Left lobe of liver (tissue), 2 donors: ENCODE measurements around the gene ZNF524. TPM values are rescaled to one million over a fixed set of nuclear protein-coding genes. Genes with fewer than 3 reads are reported as not detected.
"Not testable (repeated sequence)": the region's sequence is repeated elsewhere in the genome, so short reads cannot be mapped to it uniquely, and the experiment has no call there.

Source experiments
- ATAC-seq: fragments of 200-7000 bp; cut with Tn5 transposase; one replicate; pipeline ENCODE4 v1.9.1; 2020; ENCODE audit warnings: mild to moderate bottlenecking, moderate library complexity
- DNase-seq: peaks from one replicate; pipeline ENCODE4 v3.0.0-alpha.2; 2020; ENCODE audit warnings: low spot score
- total RNA-seq: library from RNA; stranded (reverse); gene quantifications from one replicate; pipeline ENCODE4 v1.2.1, GENCODE V29; 2021
- donor health status: DM: no; HTN: no; CAD: no; lungs with moderate emphysema.
- donor health status: DM: no; HTN: yes; CAD: no.

Gene ZNF524
- total RNA-seq, 1 donor from 2014 or later: 13.2 TPM

DNA sequence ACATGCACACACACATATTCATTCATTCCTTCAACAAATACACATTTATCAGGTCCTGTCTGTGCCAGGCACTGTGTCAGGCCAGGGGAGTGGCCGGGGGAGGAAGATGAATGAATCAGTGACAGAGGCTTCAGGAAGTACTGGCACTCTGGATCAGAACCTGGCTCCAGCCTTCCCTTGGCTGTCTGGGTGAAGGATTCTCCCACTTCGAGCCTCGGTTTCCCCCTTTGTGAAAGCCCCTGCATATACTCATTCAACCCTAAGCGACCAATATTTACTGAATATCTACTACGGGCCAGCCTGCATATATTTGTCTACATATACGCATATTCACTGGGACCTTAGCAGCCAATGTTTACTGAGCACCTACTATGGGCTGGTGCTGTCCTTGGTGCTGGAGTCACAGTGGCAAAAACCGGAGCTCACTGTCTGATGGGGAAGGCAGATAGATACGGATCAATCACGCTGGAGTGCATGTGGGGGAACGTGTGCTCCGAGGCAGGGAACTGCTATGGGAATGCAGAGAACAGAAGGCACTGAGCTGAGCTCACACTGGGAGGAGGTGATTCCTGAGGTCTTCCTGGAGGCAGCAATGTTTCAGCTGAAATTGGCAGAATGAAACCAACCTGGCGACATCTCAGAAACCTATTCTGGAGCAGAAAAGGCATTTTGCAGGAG lies 18.8 kb upstream of the ZNF524 start:
- peak; percentile 50 for ATAC-seq
- DNase-seq: no peak

DNA sequence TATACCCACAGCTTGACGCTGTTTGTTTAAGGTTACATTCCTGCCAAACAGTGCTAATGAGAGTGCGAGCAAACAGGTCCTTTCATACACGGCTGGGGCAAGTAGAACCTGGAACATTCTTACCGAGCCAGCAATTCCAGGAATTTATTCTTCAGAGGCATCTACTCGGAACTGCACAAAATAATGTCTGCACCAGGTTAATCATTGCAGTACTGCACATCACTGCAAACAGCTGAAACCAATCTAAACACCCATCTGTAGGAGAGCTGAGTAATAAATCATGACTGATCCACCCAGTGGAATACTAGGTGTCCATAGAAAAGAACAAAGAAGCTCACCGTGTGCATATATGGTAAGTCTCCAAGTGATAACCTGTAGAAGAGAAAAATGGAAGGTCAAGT lies 18.3 kb upstream of the ZNF524 start:
- ATAC-seq: peak; percentile 12
- no peak for DNase-seq

DNA sequence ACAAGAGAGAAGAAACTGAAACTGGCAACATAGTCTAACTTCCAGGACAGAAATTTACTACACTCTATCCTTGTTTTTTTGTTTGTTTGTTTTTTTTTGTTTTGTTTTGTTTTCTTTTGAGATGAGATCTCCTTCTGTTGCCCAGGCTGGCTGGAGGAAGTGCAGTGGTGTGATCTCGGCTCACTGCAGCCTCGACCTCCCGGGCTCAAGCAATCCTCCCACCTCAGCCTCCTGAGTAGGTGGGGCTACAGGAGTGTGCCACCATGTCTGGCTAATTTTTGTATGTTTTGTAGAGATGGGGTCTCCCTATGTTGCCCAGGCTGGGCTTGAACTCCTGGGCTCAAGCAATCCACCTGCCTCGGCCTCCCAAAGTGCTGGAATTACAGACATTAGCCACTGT lies 17.8 kb upstream of the ZNF524 start:
- DNase-seq, ATAC-seq: not testable (repeated sequence)

DNA sequence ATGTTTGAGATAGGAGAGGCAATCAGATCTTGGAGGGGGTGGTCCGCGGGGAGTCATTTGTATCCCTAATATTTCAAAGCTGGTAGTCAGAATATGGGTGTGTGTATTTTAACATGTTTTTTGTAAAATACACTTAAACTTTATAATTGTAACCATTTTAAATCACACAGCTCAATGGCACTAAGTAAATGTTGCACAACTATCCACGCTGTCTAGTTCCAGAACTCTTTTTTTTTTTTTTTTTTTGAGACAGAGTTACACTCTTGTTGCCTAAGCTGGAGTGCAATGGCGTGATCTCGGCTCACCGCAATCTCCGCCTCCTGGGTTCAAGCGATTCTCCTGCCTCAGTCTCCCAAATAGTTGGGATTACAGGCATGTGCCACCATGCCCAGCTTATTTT lies 16.2 kb upstream of the ZNF524 start:
- DNase-seq: not testable (repeated sequence)
- ATAC-seq: peak; percentile 14

DNA sequence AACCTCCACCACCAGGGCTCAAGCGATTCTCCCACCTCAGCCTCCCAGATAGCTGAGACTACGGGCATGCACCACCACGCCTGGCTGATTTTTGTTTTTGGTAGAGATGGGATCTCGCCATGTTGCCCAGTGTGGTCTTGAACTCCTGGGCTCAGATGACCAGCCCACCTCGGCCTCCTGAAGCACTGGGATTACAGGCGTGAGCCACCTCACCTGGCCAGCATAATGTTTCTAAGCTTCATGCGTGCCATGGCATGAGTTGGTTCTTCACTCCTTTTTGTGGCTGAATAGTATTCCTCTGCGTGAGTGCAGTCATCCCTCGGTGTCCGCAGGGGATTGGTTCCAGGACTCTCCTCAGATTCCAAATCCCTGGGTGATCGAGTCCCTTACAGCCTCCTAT lies 15.2 kb upstream of the ZNF524 start:
- DNase-seq (no peak), ATAC-seq (no peak)

DNA sequence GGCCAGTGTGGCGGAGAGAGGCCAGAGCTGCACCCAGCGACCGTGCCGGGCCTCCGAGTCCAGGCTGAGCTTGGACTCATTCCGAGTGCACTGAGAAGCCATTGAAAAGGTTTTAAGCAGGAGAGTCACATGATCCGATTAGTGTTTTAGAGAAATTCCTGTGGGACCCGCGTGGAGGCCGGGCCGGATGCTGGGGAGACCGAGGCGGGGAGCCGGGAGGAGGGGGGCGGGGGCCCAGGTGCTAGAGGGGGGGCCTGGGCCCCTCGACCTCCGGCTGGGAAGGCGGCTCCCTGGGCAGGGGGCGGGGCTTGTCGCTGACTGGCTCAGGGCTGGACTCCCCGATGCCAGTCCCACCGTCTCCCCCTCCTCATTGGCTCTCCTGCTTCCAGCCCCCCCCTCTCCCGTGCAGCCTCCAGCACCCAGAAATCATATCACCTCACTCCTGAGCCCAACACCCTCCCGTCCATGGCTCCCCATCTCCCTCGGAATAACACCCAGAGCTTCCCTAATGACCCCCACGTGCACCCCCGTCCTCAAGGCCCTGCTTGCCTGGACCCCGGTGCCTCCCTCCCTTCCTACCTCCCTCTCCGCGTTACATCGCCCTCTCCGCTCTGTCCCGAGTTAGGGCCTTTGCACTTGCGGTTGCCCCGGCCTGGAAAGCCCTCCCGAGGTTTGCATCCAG lies 14.3 kb upstream of the ZNF524 start:
- peak; percentile 27 for ATAC-seq
- DNase-seq: no peak

DNA sequence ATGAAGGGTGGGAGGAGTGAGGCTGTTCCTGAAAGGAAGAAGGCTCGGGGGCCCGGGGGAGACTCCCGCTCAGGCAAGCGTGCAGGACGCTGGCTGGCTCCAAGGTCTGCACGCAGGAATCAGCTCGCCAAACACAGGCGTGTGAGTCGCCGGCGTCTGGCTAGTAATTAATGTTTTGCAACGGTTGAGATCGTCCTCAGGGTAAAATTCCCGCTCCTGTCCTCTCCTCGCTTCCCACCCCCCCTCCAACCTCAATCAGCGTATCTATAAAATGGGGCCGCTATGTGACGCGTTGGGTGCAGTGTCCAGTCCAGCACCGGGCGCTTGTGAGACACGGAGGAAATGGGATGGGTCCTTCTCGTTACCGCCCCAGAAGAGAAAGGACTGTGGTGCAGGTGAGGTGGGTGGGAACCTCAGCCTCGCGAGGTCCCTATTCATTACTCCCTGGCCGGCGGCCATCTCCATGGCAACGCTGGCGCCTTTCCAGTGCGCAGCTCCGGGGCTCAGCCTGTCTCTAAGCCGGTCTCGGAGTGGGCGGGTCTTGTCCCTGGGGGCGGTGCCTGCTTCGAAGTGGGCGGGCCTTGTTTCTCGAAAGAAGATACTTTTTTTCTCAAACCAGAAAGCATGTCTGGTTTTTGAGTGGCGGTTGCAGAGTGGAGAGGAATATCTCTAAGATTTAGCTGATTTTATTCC lies 13.0 kb upstream of the ZNF524 start:
- ATAC-seq: peak; percentile 93
- DNase-seq: peak; percentile 95

DNA sequence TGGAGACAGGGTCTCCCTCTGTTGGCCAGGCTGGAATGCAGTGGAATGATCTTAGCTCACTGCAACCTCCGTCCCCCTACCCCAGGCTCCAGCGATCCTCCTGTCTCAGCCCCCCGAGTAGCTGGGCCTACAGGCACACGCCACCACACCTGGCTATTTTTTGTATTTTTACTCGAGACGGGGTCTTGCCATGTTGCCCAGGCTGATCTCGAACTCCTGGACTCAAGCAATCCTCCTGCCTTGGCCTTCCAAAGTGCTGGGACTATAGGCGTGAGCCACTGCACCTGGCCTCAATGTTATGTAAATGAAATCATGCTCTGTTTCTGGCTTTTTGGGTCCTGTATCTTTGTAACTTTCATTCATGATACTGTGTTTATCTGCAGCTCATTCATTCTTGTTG lies 11.3 kb upstream of the ZNF524 start:
- ATAC-seq: no peak
- no peak for DNase-seq

DNA sequence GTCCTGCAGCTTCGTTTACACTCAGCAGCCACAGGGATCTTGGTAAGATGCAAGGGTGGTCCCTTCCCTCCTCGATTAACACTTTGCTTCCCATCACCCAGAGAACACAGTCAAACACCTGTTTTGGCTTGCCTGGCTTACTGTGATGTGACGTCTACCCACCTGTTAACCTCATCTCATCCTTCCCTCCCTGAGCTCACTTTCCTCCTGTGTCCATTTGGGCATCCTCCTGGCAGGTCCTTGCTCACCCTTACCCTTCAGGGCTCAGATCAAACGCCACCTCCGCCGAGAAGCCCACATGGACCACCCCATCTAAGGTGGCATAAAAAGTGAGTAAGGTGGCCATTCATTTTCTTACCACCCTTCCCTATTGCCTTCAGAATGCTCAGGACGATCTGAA lies 10.0 kb upstream of the ZNF524 start:
- no peak for DNase-seq
- ATAC-seq: no peak

DNA sequence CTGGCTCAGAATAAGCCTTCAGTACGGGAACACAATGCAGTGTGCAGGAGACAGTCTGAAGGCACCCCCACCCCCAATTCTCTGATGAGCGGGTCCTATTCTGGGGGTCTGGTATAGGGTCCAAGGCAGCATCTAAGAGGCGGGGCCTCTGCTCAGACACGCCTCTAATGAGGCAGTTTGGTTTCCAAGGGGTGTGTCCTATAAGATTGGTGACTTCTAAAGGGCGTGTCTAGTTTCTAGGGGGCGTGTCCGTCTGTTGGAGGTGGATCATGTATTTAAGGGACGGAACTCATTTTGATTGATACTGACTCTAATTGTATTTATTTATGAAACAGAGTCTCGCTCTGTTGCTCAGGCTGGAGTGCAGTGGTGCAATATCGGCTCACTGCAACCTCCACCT lies 9.5 kb upstream of the ZNF524 start:
- no peak for ATAC-seq
- DNase-seq: no peak

DNA sequence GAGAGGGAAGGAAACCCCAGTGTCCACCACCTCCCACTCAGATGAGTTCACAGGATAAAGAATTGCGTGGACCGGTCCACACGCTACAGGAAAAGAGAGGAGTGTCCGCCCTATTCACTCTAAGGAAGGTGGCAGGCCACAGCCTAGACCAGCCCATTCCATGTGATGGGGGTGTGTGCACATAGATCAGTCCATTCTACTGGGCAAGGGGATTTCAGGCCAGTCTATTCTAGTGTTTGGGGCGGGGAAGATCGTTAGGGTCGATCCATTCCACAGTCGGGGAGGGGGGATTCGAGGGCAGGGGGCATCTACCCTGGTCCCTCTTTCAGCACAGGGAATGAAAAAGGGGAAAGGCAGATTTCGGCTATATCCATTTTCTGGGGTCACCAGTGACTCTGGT lies 8.5 kb upstream of the ZNF524 start:
- DNase-seq: no peak
- ATAC-seq: no peak

DNA sequence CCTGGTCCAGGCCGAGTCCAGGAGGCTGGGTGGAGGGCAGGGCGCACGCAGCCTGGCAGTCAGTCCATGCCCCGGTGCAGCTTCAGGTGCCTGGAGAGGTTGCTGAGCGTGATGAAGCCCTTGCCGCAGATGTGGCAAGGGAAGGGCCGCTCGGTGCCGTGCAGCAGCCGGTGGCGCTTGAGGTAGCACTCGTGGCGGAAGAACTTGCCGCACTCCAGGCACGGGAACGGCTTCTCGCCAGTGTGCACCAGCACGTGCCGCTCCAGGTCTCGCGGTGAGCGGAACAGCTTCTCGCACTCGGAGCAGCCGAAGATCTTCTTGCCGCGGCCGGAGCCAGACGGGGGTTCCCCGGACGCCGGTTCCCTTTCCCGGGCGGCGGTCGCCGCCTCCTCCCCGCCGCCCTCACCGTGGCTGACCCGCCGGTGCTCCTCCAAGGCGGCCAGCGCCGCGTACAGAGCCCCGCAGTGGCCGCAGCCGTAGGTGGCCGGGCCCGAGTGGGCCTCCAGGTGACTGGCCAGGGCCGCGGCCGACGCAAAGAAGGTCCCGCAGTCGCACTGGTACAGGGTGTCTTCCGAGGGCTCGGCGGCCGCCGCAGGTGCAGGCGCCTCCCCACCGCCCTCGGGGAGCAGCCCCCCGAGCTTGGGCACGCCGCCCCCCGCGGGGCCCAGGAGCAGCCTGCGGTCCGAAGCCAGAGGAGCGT lies 7.5 kb upstream of the ZNF524 start:
- DNase-seq: no peak
- no peak for ATAC-seq

DNA sequence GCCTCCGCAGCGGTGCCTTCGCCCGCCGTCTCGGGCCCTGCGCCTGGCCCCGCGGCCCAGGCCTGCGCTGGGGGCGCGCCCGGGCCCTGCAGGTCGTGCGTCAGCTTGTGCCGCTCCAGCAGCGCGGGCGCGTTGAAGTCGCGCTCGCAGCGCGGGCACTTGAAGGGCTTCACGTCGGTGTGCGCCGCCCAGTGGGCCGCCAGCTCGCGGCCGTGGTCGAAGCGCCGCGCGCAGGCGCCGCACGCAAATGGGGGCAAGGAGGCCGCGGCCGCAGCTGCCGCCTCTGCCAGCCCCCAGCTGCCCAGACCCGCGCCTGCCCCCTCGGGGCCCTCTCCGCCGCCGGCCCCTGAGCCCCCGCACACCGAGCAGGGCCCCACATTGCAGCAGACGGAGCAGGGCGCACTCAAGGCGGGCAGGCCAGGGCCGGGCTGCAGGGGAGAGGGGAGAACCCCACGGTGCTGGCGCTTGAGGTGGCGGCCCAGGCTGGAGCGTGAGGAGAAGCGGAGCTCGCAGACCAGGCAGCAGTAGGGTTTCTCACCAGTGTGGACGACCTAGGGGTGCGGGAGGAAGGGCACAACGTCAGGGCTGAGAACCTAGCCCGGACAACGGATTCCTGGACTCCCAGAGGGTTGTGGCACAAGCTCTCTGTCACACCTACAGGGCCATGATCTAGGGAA lies 6.9 kb upstream of the ZNF524 start:
- no peak for DNase-seq
- no peak for ATAC-seq

DNA sequence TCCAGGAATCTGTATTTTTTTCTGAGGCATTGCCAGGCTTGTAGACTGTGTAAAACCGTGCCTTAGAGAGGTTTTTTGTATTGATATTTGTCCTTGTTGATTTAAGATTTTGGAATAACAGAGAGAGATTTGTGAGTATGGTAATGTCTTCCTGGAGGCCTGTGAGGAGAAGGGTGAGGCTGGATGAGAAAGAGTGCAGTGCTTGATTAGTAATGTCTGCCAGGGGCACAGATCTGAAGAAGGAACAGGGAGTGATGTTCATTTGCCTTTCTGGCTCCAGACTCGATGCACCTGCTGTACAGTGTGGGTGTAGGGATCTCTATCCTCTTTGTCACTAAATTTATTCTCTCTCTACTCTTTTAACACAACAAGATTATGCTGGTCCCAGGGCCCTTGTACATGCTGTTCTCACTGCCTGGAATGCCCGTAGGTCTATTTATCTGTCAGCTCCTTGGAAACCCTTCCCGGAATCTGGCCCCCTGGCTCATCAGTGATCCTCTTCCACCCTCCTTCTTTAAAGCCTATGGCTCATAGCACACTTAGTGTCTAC lies 5.0 kb upstream of the ZNF524 start:
- no peak for ATAC-seq
- DNase-seq: no peak

DNA sequence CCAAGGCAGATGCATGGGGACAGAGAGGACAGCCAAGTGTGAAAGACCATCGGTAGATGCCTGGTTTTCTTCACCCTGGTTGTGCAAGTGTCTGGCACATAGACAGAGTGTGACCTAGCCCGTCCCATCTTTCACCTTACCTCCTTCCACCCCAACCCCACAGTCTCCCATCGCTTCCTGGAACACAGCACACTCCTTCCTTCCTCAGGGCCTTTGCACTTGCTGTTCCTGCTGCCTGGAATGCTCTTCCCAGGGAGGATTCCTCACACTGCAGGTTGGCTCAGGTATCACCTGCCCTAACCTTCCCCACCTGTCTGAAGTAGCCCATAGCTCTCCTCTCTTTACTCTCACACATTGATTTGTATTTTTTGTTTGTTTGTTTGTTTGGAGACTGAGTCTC lies 3.8 kb upstream of the ZNF524 start:
- DNase-seq (no peak), ATAC-seq (no peak)

DNA sequence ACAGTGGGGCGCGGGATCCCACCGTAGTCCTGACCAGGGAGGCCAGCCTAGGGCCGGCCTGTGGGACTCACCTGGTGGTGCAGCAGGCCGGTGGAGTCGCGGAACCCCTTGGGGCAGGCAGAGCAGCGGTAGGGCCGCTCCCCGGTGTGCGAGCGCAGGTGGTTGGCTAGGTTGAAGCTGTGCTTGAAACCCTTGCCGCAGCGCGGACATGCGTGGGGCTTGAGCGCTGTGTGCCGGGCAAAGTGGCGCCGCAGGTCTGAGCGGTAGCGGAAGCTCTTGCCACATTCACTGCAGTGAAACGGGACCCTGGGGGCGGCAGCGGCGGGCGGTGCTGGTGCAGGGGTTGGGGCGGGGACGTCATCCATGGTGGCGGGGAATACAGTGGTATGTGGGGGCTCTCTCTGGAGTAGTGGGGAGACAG lies 2.6 kb upstream of the ZNF524 start:
- no peak for DNase-seq
- no peak for ATAC-seq

DNA sequence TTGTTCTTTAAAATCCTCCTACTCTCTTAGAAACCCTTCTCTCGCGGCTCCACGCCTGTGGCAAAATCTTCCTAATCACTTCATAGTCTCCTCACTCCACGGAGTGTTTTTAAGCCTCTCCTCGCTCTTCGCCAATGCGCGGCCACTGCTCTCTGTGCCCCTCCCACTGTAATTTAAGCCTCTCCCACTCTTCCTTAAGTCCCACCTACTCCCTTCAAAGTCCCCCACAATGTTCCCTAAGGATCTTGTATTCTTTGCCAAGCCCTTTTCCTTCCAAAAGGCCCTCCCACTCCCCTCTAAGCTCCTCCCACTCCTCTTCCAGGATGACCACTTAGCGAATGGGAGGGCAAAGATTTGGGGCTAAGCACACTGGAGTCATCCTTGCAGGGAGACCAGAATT lies 2.1 kb upstream of the ZNF524 start:
- DNase-seq (no peak), ATAC-seq (no peak)

DNA sequence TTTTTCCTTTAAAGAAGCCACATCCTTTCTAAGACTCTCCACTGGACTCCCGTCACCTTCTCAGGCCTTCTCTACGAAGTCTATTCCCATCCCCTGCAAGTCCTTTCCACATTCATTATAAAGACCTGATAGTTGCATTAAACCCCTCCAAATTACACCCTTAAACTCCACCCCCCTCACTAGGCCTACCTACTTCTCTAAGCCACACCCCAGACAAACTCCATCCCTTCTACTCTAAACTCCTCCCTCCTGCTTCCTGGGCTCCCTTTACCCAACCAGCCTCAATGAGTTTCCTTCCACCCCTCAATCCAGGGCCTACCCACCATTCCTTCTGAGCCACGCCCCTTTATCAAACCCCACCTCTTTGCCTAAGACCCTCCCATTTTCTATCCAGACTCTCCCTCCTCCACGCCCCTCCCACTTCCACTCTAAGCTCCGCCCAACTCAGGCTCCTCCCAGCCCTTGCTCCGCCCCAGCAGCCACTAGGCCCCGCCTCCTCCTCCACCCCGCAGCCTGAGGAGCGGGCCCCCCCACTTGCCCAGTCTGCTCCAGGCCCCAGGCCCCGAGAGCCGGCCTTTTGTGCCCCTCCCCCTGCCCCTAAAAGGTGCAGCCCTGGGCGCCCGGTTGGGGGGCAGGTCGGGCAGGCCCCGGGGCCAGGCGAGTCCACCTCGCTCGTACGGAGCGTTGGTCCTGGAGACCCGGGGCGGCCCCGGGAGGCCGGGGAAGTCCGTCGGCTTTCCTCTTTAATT lies 1.2 kb upstream of the ZNF524 start:
- DNase-seq (peak; percentile 93), ATAC-seq (peak; percentile 82)

DNA sequence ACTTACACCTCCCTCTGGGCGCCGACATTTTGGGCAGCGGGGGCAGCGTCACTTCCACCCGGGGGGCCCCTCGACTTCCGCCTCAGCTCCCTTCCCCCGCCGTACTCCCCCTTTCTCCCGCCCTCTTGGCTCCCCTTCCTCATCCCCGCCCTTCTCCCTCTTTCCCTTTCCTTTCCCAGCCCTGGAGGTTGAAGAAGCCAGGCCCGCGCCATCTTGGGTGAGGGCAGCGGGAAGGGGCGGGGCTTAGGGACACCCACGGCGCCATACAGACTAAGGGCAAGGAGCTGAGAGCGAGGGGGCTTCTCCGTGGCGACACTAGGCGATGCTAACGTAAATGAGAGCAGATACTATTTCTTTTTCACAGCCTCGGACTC lies 633 bp upstream of the ZNF524 start, which contains the start of gene FIZ1:
FIZ1 (minus strand) TSS at position 50 of the 374 bp plus-strand sequence. CDS start 1,652 bp downstream, outside the sequence.
- ATAC-seq (peak; percentile 86), DNase-seq (peak; percentile 99)

DNA sequence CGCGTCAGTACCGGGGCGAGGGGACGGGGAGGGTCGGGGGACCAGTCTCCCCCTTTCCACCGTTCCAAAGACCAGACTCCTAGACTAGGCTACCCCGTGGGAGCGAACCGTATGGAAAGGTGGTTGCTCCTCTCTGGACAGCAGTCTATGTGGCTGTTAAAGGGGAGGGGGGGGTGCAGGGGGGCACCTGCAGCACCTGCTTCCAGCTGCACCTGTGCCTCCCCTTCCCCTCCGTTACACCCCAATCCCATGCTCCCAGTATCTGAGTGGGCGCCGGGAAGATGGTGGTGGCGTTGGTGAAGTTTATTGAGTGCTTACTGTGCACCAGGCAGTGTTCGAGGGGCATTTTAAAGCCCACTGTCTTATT lies 557 bp downstream of the ZNF524 start:
- DNase-seq (no peak), ATAC-seq (no peak)
